ENCODE measurements around the gene CMTM5.

DNA sequence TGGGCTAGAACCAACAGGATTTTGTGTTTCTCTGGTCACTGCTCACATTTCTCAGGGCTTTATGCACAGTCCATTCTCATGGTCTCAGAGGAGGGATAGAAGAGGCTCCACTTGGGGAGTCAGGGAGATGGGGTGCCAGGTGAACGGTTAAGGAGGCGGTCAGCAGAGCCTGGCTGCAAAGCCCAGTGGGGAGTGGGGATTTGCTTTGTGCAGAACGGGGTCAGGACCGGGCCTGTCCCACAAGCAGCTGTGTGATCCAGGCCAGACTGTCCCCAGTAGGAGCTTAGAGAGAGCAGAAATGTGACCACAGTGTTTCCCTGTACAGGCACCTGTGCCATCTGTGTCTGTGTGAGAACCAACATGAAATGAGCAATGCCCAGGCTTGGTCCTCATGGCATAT is 4.1 kb downstream of the CMTM5 start:
- TF ChIP-seq, protein P1, sequence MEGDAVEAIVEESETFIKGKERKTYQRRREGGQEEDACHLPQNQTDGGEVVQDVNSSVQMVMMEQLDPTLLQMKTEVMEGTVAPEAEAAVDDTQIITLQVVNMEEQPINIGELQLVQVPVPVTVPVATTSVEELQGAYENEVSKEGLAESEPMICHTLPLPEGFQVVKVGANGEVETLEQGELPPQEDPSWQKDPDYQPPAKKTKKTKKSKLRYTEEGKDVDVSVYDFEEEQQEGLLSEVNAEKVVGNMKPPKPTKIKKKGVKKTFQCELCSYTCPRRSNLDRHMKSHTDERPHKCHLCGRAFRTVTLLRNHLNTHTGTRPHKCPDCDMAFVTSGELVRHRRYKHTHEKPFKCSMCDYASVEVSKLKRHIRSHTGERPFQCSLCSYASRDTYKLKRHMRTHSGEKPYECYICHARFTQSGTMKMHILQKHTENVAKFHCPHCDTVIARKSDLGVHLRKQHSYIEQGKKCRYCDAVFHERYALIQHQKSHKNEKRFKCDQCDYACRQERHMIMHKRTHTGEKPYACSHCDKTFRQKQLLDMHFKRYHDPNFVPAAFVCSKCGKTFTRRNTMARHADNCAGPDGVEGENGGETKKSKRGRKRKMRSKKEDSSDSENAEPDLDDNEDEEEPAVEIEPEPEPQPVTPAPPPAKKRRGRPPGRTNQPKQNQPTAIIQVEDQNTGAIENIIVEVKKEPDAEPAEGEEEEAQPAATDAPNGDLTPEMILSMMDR (conservative IDR thresholded peaks at IDR 0.05) = no peak
- TF ChIP-seq ZFX (IDR thresholded peaks at IDR 0.05) = no peak
